ENCODE measurements around the gene TYMP.

DNA sequence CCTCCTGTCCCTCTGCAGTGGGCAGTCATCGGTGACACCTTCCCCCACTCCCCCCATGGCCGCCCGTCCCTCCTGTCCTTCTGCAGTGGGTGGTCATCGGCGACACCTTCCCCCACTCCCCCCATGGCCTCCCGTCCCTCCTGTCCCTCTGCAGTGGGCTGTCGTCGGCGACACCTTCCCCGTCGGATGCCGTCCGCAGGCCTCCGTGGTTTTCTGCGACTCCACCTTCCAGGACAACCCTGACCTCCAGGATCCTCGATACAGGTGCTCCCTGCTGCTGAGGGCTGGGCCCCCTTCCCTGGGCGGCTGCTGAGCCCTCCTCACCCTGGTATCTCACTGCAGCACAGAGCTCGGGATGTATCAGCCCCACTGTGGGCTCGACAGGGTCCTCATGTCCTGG is 40.9 kb downstream of the TYMP start:
- TF ChIP-seq, protein P1, sequence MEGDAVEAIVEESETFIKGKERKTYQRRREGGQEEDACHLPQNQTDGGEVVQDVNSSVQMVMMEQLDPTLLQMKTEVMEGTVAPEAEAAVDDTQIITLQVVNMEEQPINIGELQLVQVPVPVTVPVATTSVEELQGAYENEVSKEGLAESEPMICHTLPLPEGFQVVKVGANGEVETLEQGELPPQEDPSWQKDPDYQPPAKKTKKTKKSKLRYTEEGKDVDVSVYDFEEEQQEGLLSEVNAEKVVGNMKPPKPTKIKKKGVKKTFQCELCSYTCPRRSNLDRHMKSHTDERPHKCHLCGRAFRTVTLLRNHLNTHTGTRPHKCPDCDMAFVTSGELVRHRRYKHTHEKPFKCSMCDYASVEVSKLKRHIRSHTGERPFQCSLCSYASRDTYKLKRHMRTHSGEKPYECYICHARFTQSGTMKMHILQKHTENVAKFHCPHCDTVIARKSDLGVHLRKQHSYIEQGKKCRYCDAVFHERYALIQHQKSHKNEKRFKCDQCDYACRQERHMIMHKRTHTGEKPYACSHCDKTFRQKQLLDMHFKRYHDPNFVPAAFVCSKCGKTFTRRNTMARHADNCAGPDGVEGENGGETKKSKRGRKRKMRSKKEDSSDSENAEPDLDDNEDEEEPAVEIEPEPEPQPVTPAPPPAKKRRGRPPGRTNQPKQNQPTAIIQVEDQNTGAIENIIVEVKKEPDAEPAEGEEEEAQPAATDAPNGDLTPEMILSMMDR (IDR thresholded peaks at IDR 0.05) = no peak
- TF ChIP-seq, protein P2, sequence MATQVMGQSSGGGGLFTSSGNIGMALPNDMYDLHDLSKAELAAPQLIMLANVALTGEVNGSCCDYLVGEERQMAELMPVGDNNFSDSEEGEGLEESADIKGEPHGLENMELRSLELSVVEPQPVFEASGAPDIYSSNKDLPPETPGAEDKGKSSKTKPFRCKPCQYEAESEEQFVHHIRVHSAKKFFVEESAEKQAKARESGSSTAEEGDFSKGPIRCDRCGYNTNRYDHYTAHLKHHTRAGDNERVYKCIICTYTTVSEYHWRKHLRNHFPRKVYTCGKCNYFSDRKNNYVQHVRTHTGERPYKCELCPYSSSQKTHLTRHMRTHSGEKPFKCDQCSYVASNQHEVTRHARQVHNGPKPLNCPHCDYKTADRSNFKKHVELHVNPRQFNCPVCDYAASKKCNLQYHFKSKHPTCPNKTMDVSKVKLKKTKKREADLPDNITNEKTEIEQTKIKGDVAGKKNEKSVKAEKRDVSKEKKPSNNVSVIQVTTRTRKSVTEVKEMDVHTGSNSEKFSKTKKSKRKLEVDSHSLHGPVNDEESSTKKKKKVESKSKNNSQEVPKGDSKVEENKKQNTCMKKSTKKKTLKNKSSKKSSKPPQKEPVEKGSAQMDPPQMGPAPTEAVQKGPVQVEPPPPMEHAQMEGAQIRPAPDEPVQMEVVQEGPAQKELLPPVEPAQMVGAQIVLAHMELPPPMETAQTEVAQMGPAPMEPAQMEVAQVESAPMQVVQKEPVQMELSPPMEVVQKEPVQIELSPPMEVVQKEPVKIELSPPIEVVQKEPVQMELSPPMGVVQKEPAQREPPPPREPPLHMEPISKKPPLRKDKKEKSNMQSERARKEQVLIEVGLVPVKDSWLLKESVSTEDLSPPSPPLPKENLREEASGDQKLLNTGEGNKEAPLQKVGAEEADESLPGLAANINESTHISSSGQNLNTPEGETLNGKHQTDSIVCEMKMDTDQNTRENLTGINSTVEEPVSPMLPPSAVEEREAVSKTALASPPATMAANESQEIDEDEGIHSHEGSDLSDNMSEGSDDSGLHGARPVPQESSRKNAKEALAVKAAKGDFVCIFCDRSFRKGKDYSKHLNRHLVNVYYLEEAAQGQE (IDR thresholded peaks at IDR 0.05) = no peak
- TF ChIP-seq RAD21 (conservative IDR thresholded peaks at IDR 0.05 in 1 of 2, IDR thresholded peaks at IDR 0.05 in 1 of 2) (no peak), EP300 (IDR thresholded peaks at IDR 0.05) (no peak), POLR2A (IDR thresholded peaks at IDR 0.05; ENCODE audit: low read length) (no peak), KDM5A (IDR thresholded peaks at IDR 0.05) (no peak), HOXA7 (CRISPR knock-in tag; IDR thresholded peaks at IDR 0.05) (no peak), MAFK (IDR thresholded peaks at IDR 0.05; ENCODE audit: partially characterized antibody) (no peak), PHF8 (IDR thresholded peaks at IDR 0.05; ENCODE audit: borderline replicate concordance, low read depth) (no peak), CHD2 (IDR thresholded peaks at IDR 0.05; ENCODE audit: low read length, partially characterized antibody) (no peak), NPAS2 (CRISPR knock-in tag; IDR thresholded peaks at IDR 0.05; ENCODE audit: borderline replicate concordance) (no peak), HOXB13 (CRISPR knock-in tag; IDR thresholded peaks at IDR 0.05; ENCODE audit: low read depth) (no peak)
- TF ChIP-seq, protein P3, sequence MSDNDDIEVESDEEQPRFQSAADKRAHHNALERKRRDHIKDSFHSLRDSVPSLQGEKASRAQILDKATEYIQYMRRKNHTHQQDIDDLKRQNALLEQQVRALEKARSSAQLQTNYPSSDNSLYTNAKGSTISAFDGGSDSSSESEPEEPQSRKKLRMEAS (IDR thresholded peaks at IDR 0.05) = no peak
- TF ChIP-seq, protein P4, sequence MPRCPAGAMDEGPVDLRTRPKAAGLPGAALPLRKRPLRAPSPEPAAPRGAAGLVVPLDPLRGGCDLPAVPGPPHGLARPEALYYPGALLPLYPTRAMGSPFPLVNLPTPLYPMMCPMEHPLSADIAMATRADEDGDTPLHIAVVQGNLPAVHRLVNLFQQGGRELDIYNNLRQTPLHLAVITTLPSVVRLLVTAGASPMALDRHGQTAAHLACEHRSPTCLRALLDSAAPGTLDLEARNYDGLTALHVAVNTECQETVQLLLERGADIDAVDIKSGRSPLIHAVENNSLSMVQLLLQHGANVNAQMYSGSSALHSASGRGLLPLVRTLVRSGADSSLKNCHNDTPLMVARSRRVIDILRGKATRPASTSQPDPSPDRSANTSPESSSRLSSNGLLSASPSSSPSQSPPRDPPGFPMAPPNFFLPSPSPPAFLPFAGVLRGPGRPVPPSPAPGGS (IDR thresholded peaks at IDR 0.05) = no peak

All from A549 (cell line).